Prostate gland (tissue), 2 donors: Measurements from ENCODE around the gene DNM3.

Source experiments
- POLR2AphosphoS5 ChIP-seq: sonication (generic); formaldehyde crosslinking; IDR thresholded peaks from one replicate; pipeline ENCODE4 v1.6.1; 2017; ENCODE audit warnings: antibody characterized with exemption
- TF ChIP-seq, protein P1 (sequence below), 4 experiments: fragments of 200-600 bp in 2 of 4; fragments of 450-650 bp in 2 of 4; sonication (generic) in 2 of 4; IDR thresholded peaks; 1 replicate in 3 of 4; 2 replicates in 1 of 4; pipeline ENCODE4 v1.5.1; 2016 to 2019; ENCODE audit warnings: antibody characterized with exemption in 4 of 4, mild to moderate bottlenecking in 2 of 4, moderate library complexity in 2 of 4

DNA sequence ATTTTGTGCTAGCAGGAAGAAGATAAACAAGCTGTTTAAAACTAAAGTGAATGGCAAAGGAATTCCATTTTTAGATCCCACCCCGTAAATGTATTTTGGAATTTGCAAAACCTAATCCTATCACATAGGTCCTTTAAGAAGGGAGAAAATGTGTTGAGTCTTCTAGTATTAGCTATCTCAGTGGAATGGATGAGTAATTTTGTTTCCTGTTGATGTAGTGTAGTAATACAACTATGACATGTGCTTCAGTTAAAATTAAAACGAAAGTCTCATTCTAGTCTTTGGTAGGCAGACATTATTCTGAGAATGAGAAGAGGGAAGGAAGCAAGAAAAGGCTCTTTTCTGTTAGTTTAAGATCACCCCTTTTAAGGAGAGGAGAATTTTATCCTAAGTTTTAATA is 313.3 kb downstream of the DNM3 start:
- TF ChIP-seq, protein P1, sequence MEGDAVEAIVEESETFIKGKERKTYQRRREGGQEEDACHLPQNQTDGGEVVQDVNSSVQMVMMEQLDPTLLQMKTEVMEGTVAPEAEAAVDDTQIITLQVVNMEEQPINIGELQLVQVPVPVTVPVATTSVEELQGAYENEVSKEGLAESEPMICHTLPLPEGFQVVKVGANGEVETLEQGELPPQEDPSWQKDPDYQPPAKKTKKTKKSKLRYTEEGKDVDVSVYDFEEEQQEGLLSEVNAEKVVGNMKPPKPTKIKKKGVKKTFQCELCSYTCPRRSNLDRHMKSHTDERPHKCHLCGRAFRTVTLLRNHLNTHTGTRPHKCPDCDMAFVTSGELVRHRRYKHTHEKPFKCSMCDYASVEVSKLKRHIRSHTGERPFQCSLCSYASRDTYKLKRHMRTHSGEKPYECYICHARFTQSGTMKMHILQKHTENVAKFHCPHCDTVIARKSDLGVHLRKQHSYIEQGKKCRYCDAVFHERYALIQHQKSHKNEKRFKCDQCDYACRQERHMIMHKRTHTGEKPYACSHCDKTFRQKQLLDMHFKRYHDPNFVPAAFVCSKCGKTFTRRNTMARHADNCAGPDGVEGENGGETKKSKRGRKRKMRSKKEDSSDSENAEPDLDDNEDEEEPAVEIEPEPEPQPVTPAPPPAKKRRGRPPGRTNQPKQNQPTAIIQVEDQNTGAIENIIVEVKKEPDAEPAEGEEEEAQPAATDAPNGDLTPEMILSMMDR (IDR thresholded peaks at IDR 0.05): no peak
- no peak for TF ChIP-seq POLR2AphosphoS5
